Forelimb muscle (tissue), 1 donor: Measurements from ENCODE around the gene PCNT. TPM values are rescaled to one million over a fixed set of nuclear protein-coding genes. Genes with fewer than 3 reads are reported as not detected.
"Not testable (repeated sequence)": the region's sequence is repeated elsewhere in the genome, so short reads cannot be mapped to it uniquely, and the experiment has no call there.

Experiments used
- DNase-seq: peaks from one replicate; pipeline ENCODE4 v3.0.0-alpha.2; 2013; ENCODE audit warnings: low read depth
- polyA plus RNA-seq: library from polyadenylated mRNA; unstranded; fragments of 120-200 nt; gene quantifications from one replicate; pipeline ENCODE4 v1.2.1, GENCODE V29; 2013; ENCODE audit not compliant: insufficient read length

Gene PCNT
- polyA plus RNA-seq, 1 donor: 66.6 TPM

DNA sequence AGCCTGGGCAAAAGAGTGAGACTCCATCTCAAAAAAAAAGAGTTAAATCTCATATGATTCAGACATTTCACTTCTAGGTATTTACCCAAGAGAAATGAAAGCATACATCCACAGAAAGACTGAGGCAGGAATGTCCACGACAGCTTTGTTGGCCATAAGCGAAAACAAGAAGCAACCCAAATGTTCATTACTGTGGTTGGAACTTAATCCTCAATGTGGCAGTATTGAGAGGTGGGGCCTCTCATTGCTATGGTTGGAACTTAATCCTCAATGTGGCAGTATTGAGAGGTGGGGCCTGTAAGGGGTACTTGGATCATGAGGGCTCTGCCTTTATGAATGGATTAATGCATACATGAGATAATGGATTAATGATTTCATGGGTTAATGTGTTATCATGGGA lies 15.5 kb upstream of the PCNT start:
- no peak for DNase-seq

DNA sequence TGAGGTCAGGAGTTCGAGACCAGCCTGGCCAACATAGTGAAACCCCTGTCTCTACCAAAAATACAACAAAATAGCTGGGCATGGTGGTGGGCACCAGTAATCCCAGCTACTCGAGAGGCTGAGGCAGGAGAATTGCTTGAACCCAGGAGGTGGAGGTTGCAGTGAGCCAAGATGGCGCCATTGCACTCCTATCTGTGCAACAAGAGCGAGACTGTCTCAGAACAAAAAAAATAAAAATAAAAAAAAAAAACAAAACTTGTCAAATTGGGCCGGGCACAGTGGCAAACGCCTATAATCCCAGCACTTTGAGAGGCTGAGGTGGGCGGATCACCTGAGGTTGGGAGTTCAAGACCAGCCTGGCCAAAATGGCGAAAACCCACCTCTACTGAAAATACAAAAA lies 13.7 kb upstream of the PCNT start:
- DNase-seq: not testable (repeated sequence)

GRCh38 chr21:46311568-46311967 lies 12.4 kb upstream of the PCNT start:
- DNase-seq: no peak

- DNase-seq: no peak
These were observed 11.0 kb upstream of the PCNT start for GRCh38 chr21:46312949-46313348.

DNA sequence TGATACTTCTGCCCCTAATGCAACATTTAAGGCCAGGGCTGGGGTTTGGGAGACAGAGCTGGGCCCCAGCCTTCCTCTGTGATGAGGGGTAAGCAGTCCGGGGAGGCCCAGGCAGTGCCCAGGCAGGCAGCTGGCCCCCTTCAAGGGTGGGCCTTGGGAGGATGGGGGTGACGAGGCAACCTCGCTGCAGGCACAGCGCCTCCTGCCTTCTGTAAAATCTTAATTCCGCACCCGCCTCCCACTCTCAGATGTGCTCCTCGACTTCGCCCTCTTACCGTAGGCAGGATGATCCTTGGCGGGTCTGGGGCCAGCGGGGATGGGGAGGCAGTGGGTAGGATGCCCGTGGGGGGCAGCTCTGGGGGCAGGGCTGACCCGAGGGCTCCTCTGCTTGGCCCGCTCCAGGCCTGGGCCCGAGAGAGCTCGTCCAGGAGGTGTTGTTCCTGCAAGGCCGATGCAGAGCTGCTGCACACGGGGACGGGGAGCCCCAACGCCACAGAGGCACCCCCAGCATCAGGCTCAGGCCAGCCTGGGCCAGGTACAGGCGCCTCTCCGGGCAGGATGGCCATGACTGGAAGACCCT lies 9.4 kb upstream of the PCNT start:
- DNase-seq: no peak

DNA sequence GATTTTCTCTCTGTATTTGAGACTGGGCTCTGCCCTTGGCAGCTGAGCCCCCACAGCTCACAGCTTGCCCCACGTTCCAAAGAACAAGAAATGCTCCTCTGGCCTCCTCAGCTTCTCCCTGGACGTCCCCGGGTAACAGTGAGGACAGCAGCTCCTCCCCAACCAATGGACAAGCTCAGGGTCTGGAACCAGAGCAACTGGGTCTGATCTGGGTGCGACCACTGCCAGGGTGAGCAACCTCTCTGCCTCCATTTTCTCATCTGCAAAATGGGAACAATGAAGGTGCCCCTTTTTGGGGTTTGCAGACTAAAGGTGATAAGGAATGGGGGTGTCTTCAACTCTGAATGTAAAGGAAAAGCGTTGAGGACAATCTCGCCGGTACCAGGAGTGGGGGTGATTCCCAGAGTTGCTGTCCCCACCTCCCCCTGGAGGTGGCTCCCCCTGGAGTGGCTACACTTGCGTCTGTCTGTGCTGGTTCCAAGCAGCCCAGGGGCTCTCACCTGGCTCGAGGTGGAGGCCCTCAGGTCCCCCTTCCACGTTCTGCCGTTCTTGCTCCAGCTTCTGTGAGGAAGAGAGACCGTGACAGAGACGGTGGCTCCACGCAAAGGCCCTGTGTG lies 7.1 kb upstream of the PCNT start:
- no peak for DNase-seq

DNA sequence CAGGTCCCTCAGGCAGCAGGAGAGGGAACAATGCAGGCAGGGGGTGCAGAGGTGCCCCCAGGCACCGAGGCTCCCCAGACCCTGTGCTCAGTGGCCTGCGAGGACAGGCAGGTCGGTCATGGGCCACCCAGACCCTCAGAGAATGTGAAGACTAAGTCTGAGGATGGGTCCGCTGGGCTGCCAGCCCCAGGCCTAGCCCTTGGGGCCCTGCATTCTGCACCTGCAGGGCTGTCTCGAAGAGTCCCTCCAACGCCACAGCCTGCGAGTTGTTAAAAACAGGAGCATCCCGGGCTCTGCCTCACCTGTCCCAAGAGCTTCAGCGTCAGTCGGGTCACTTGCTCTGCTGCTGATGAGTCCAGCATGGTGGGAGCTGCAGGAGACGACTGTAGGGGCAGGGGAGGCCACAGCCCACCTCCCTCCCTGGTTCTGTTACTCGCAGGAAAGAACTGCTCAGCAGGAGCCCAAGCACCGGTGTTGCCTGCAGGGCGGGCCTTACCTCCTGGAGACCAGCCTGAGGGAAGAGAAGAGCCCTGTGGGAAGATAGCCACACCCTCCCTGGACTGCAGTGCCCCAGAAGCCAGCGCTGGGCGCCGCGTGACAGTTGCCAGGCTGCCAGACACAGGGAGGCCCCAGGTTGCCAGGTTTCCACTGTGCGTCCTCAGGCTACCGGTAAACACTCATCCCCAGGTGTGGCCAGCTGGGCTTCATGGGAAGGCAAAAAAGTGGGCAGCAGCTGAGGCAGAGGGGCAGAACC lies 6.1 kb upstream of the PCNT start:
- no peak for DNase-seq

DNA sequence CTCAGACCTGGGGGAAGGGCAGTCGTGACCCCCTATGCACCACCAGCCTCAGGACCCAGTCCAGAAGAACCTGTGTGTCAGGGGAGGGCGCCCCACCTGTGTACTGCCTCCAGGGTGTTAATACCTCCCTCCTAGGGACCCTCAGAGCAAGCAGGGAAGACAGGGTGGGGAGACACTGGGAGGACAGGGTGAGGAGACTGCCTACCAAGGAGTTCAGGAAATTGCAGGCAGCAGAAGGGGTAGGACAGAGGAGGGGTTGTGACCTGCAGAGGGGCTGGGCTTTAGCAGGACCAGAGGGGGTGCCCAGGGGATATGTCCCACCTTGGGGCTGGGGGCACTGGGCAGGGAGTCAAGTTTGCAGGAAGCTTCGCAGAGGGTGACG lies 5.5 kb upstream of the PCNT start:
- DNase-seq: no peak

GRCh38 chr21:46319186-46319585 lies 4.8 kb upstream of the PCNT start:
- no peak for DNase-seq

DNA sequence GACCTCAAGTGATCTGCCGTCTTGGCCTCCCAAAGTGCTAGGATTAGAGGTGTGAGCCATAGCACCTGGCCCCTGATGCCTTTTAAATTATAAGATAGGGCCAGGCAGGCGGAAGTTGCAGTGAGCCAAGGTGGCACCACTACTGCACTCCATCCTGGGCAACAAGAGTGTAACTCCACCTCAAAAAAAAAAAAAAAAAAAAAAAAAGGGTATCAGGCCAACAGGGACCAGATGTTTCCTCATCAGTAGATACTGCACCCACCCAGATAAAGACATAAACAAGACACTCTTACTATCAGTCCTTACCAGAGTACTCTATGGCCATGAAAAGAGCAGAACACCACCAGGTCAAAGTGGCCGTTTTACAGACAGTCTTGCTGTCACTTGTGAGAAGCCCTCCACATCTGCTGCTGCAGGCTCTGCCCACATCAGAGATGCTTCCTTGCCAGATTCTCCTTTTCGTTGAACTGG lies 3.6 kb upstream of the PCNT start:
- no peak for DNase-seq

DNA sequence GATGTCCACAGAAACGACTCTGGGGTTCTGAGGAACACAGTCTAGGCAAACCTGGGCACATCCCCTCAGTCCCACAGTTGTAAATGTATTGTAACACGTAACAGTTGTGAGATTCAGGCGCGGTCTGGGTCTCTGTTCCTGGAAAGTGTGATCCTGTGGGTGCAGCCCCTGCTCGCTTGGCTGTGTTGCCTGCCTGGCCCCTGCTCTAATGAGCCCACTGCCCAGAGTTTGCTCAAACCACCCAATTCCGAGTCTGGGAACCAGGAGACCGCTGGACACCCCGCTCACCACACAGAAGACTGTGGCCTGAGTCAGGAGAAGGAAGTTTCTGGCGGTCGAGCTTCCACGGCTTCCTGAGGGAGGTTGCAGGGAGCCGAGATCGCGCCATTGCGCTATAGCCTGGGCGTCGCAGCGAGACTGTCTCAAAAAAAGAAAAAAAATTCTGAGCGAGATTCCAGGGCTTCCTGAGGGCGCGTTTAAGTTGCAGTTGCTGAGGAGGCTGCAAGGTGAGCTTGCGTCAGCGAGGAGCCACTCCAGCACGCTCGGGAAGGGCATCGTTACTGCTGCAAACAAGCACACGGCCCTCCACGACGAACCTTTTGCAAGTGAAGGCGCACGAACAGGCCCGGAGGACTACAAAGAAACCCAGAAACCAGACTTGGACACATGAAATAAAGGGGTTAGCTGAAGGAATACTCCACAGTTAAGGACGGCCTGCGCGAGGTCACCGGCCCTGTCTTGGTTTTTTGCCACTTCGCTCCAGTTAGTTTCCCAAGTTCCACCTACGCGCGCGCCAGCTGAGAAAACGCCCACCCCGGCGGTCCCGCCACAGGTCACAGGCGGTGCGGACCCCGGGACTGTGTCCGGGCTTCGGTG lies 1.4 kb upstream of the PCNT start:
- DNase-seq: no peak

DNA sequence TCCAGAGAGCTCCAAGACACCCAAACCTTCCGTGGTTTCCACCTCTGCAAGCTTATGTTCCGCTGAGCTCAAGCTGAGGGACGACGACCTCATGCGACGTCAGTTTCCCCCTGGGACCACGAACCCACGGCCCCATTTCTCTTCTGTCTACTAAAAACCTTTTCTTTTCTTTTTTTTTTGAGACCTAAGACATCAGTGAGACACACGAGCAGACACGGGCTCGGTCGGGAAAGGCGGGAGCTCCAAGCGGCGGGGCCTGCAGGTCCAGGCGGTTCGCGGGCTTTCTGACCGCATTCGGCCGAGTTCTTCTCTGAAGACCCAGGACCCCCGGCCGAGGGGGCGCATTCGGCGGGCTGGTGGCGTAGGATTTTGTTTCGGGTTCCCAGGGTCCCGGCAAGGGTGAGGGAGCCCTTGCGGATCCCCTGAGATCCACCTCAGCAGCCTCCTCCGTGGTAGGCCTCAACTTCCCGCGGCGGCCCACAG lies 688 bp upstream of the PCNT start:
- DNase-seq: no peak

DNA sequence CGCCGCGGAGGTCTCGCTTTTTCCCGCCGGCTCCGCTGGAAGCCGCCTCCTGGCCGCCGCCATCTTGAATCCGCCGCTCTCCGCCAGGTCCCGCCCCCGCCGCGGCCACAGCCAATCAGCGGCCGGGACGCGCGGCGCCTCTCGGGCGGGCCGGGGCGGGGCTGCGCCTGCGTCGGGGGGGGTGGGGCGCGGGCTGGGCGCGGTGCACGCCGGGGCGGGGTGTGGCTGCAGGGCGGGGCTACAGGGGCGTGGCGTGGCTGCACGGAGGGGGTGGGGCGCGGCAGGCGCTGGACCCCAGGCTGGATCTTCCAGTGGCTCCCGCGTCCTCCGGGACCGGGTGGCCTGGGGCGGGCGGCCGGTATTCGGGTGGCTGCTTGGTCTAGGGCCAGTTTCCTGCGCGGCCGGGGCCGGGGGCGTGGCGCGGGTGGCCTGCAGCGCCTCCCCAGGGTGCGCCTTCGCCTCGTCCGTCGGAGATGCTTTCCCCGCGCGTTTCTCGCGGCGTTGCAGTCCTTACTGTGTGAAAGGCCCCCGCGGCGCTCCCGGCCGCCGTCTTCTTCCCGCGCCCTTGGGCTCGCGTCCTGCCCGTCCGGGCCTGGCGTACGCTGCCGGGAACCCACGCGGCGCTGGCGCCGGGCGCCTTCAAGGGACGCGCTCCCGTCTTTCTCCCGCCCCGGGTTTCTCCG lies 575 bp downstream of the PCNT start:
- DNase-seq: peak; percentile 35

GRCh38 chr21:46325073-46325912 lies 1.3 kb downstream of the PCNT start:
- DNase-seq: no peak

- DNase-seq: no peak
These were observed 2.3 kb downstream of the PCNT start for GRCh38 chr21:46326110-46326703.

GRCh38 chr21:46327711-46328110 lies 3.8 kb downstream of the PCNT start:
- DNase-seq: no peak

DNA sequence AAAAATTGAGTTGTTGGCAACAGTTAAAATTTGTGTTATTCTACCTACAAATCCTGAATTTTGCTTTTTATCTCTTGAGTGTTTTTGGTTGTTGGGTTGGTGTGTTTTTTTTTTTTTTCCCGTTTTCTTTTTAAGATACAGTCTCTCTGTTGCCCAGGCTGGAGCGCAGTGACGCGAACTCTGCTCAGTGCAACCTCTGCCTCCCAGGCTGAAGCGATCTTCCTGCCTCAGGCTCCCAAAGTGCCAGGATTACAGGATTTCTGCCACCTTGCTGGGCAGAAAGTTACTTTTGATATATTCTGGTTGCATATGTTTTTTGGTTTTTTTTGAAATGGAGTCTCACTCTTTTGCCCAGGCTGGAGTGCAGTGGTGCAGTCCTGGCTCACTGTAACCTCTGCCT lies 4.2 kb downstream of the PCNT start:
- no peak for DNase-seq

GRCh38 chr21:46329796-46330195 lies 5.8 kb downstream of the PCNT start:
- DNase-seq: no peak

DNA sequence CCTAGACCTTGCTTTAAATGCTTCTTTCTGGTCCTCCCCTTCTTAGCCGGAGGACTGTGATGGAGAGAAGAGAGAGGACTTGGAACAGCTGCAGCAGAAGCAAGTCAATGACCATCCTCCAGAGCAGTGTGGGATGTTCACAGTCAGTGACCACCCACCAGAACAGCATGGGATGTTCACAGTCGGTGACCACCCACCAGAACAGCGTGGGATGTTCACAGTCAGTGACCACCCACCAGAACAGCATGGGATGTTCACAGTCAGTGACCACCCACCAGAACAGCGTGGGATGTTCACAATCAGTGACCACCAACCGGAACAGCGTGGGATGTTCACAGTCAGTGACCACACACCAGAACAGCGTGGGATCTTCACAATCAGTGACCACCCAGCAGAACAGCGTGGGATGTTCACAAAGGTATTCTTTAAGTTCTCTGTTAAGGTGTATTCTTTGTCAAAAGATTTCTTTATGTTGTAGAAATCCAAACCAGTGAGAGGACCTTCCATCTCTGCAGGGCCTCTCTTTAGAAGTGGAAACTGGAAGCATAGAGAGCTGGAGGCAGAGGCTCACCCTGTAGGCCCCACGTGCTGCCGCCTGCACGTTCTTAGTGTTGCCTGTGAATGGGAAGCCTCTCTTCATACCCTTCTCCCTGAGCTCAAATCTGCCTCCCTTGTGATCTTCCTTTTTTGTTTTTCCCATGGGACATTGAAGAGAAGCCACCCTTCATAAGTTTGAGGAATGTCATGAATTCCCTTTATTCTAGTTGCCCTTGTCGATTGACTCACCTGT lies 10.6 kb downstream of the PCNT start:
- DNase-seq: no peak
